ENCODE results near the gene GPR108.

GPR108 gene

DNA sequence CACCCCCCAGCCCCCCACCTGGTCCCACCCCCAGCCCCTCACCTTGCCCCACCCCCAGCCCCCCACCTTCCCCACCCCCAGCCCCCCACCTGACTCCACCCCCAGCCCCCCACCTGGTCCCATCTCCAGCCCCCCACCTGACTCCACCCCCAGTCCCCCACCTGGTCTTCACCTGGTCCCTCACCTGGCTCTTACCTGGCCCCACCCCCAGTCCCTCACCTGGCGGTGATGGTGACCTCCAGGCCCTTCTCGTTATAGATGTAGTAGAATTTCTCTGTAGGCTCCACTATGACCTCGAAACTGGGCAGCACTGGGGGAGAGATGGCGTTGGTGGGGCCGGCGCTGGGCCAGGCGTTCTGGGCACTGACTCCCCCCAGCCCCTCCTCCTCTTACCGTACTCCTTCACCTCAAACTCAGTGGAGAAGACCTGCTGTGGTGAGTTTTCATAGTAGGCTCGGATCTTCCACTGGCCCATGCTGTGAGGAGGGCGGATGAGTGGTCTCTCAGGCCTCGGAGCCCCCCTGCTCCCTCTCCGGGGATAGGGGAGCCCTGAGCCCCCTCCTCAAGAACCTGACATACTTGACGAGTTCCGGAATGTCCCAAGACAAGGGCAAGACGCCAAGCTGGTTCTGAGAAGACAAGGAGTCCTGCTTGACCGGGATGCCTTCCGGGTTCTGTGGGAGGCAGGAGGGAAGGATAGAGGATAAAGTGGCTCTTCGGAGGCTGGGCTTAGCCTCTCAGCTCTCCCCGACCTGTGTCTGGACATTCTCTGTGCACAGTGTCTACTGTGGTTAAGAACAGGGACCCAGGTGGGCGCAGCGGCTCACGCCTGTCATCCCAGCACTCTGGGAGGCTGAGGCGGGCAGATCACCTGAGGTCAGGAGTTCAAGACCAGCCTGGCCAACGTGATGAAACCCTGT, 23.3 kb downstream of the GPR108 start:
- Histone ChIP-seq H3K4me3 (ENCODE audit: low read depth, low read length) (no peak overlapping the region), H3K9me3 (ENCODE audit: control insufficient read depth, insufficient read depth, low read depth, low read length) (no peaks in the 10 kb centered on the region), H3K27ac (ENCODE audit: extremely low read depth, low read depth, low read length) (no peak overlapping the region), H3K36me3 (ENCODE audit: control insufficient read depth in 2 of 2, insufficient read depth in 1 of 2, low read length in 2 of 2) (no peaks in the 10 kb centered on the region), H3K4me1 (ENCODE audit: control insufficient read depth, insufficient read depth, low read length) (no peaks in the 10 kb centered on the region)
- POLR2A ChIA-PET, result no interaction called here
- TF ChIP-seq GLI2 (tag by site-specific recombination; IDR thresholded peaks at IDR 0.05; ENCODE audit: borderline replicate concordance, low read depth), result no peak
- no peak for TF ChIP-seq PRDM2 (tag by site-specific recombination; IDR thresholded peaks at IDR 0.05; ENCODE audit: borderline replicate concordance)
- TF ChIP-seq ZNF776 (tag by site-specific recombination; IDR thresholded peaks at IDR 0.05; ENCODE audit: borderline replicate concordance), result no peak
- no peak for TF ChIP-seq ZNF10 (tag by site-specific recombination; IDR thresholded peaks at IDR 0.05)
- TF ChIP-seq ZNF701 (tag by site-specific recombination; IDR thresholded peaks at IDR 0.05), result no peak
- TF ChIP-seq, protein P1, sequence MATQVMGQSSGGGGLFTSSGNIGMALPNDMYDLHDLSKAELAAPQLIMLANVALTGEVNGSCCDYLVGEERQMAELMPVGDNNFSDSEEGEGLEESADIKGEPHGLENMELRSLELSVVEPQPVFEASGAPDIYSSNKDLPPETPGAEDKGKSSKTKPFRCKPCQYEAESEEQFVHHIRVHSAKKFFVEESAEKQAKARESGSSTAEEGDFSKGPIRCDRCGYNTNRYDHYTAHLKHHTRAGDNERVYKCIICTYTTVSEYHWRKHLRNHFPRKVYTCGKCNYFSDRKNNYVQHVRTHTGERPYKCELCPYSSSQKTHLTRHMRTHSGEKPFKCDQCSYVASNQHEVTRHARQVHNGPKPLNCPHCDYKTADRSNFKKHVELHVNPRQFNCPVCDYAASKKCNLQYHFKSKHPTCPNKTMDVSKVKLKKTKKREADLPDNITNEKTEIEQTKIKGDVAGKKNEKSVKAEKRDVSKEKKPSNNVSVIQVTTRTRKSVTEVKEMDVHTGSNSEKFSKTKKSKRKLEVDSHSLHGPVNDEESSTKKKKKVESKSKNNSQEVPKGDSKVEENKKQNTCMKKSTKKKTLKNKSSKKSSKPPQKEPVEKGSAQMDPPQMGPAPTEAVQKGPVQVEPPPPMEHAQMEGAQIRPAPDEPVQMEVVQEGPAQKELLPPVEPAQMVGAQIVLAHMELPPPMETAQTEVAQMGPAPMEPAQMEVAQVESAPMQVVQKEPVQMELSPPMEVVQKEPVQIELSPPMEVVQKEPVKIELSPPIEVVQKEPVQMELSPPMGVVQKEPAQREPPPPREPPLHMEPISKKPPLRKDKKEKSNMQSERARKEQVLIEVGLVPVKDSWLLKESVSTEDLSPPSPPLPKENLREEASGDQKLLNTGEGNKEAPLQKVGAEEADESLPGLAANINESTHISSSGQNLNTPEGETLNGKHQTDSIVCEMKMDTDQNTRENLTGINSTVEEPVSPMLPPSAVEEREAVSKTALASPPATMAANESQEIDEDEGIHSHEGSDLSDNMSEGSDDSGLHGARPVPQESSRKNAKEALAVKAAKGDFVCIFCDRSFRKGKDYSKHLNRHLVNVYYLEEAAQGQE (tag by site-specific recombination; IDR thresholded peaks at IDR 0.05), result no peak
- no peak for TF ChIP-seq ZNF138 (tag by site-specific recombination; IDR thresholded peaks at IDR 0.05; ENCODE audit: borderline replicate concordance)
- no peak for TF ChIP-seq ZNF223 (tag by site-specific recombination; IDR thresholded peaks at IDR 0.05)
- no peak for TF ChIP-seq ZBTB49 (tag by site-specific recombination; IDR thresholded peaks at IDR 0.05; ENCODE audit: low read depth)
- no peak for TF ChIP-seq ZEB2 (tag by site-specific recombination; IDR thresholded peaks at IDR 0.05)
- no peak for TF ChIP-seq ZNF157 (tag by site-specific recombination; IDR thresholded peaks at IDR 0.05)
- TF ChIP-seq, protein P2, sequence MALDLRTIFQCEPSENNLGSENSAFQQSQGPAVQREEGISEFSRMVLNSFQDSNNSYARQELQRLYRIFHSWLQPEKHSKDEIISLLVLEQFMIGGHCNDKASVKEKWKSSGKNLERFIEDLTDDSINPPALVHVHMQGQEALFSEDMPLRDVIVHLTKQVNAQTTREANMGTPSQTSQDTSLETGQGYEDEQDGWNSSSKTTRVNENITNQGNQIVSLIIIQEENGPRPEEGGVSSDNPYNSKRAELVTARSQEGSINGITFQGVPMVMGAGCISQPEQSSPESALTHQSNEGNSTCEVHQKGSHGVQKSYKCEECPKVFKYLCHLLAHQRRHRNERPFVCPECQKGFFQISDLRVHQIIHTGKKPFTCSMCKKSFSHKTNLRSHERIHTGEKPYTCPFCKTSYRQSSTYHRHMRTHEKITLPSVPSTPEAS (tag by site-specific recombination; IDR thresholded peaks at IDR 0.05), result no peak
- no peak for TF ChIP-seq ZFP69B (tag by site-specific recombination; IDR thresholded peaks at IDR 0.05)
- TF ChIP-seq ZBTB7A (tag by site-specific recombination; IDR thresholded peaks at IDR 0.05; ENCODE audit: low read depth), result no peak
- TF ChIP-seq ZFP3 (tag by site-specific recombination; IDR thresholded peaks at IDR 0.05; ENCODE audit: low read depth), result no peak
- TF ChIP-seq ZNF133 (tag by site-specific recombination; IDR thresholded peaks at IDR 0.05), result no peak
- no peak for TF ChIP-seq SP7 (tag by site-specific recombination; IDR thresholded peaks at IDR 0.05)
- no peak for TF ChIP-seq ZNF585B (tag by site-specific recombination; IDR thresholded peaks at IDR 0.05)
- CTCF ChIA-PET, result interaction anchor here (0.7 to 1.2 kb wide), 2 partner anchors 40 to 96 kb away, joined by 3 to 4 read pairs; no protein-coding TSS in a partner anchor

Measured in HEK293 (cell line).